ENCODE measurements around the gene FMNL2. TPM values are rescaled to one million over a fixed set of nuclear protein-coding genes. Genes with fewer than 3 reads are reported as not detected.

Gene FMNL2
- total RNA-seq, 1 experiment from 2014 or later = 1.7 TPM

GRCh38 chr2:152646264-152646663 is 311.3 kb downstream of the FMNL2 start:
- no peak for DNase-seq (ENCODE audit: low spot score)

- DNase-seq (ENCODE audit: low spot score) = peak; percentile 28
Measured at GRCh38 chr2:152646775-152647174, 311.8 kb downstream of the FMNL2 start.

- DNase-seq (ENCODE audit: low spot score) = peak; percentile 37
Measured at GRCh38 chr2:152647552-152647951, 312.6 kb downstream of the FMNL2 start.

GRCh38 chr2:152648336-152648735 is 313.4 kb downstream of the FMNL2 start:
- DNase-seq (ENCODE audit: low spot score) = no peak

GRCh38 chr2:152649997-152650396 is 315.0 kb downstream of the FMNL2 start:
- no peak for DNase-seq (ENCODE audit: low spot score)

GRCh38 chr2:152650768-152651371 is 315.9 kb downstream of the FMNL2 start:
- DNase-seq (ENCODE audit: low spot score) = no peak

GRCh38 chr2:152651834-152652233 is 316.9 kb downstream of the FMNL2 start:
- no peak for DNase-seq (ENCODE audit: low spot score)

- no peak for DNase-seq (ENCODE audit: low spot score)
Measured at GRCh38 chr2:152655880-152656279, 320.9 kb downstream of the FMNL2 start.

GRCh38 chr2:152657043-152657442 is 322.1 kb downstream of the FMNL2 start:
- DNase-seq (ENCODE audit: low spot score) = no peak

- DNase-seq (ENCODE audit: low spot score) = no peak
Measured at GRCh38 chr2:152658221-152658620, 323.2 kb downstream of the FMNL2 start.

- DNase-seq (ENCODE audit: low spot score) = no peak
Measured at GRCh38 chr2:152661076-152661475, 326.1 kb downstream of the FMNL2 start.

- DNase-seq (ENCODE audit: low spot score) = no peak
Measured at GRCh38 chr2:152664725-152665124, 329.8 kb downstream of the FMNL2 start.

- no peak for DNase-seq (ENCODE audit: low spot score)
Measured at GRCh38 chr2:152674334-152674733, 339.4 kb downstream of the FMNL2 start.

GRCh38 chr2:152676461-152676860 is 341.5 kb downstream of the FMNL2 start:
- DNase-seq (ENCODE audit: low spot score) = no peak

GRCh38 chr2:152678808-152679207 is 343.8 kb downstream of the FMNL2 start:
- no peak for DNase-seq (ENCODE audit: low spot score)

GRCh38 chr2:152682663-152683062 is 347.7 kb downstream of the FMNL2 start:
- no peak for DNase-seq (ENCODE audit: low spot score)

GRCh38 chr2:152683400-152683799 is 348.4 kb downstream of the FMNL2 start:
- DNase-seq (ENCODE audit: low spot score) = no peak

- no peak for DNase-seq (ENCODE audit: low spot score)
Measured at GRCh38 chr2:152686321-152686720, 351.3 kb downstream of the FMNL2 start.

- no peak for DNase-seq (ENCODE audit: low spot score)
Measured at GRCh38 chr2:152693033-152693432, 358.1 kb downstream of the FMNL2 start.

- no peak for DNase-seq (ENCODE audit: low spot score)
Measured at GRCh38 chr2:152694161-152694661, 359.2 kb downstream of the FMNL2 start.

- no peak for DNase-seq (ENCODE audit: low spot score)
Measured at GRCh38 chr2:152695763-152696162, 360.8 kb downstream of the FMNL2 start.

- DNase-seq (ENCODE audit: low spot score) = no peak
Measured at GRCh38 chr2:152696476-152696875, 361.5 kb downstream of the FMNL2 start.

Data from HT-29 (cell line).